HCT116 (cell line): Measurements from ENCODE around the gene ADAM23. TPM values are rescaled to one million over a fixed set of nuclear protein-coding genes. Genes with fewer than 3 reads are reported as not detected.

Experiments used
- ATAC-seq: fragments of 200-7000 bp; cut with Tn5 transposase; 2 replicates; pipeline ENCODE4 v1.9.1; 2020; ENCODE audit warnings: mild to moderate bottlenecking, moderate library complexity
- BruUV-seq: library from RNA; stranded (reverse); fragments of 400-500 nt; replicated peaks from 2 replicates; lab custom pipeline; 2021; lab: Mats Ljungman, UMichigan
- CTCF ChIA-PET: fragments of 300-600 bp; sonication (Branson Sonifier 250); formaldehyde crosslinking; loops from one replicate; lab custom pipeline; 2021; ENCODE audit warnings: antibody characterized with exemption; lab: Charles Lee
- POLR2A ChIA-PET: fragments of 300-600, 350-600 bp; sonication (Branson Sonifier 250); formaldehyde crosslinking; loops from one replicate; lab custom pipeline; 2021; ENCODE audit warnings: antibody characterized with exemption; lab: Charles Lee
- RAD21 ChIA-PET, 2 experiments: fragments of 300-600 bp; sonication (Branson Sonifier 250); formaldehyde crosslinking; loops; one replicate each; lab custom pipeline; 2023; ENCODE audit warnings: low total read pairs in 2 of 2; ENCODE audit not compliant: uncharacterized antibody in 2 of 2, unreplicated experiment in 2 of 2, low non-redundant PET in 1 of 2; lab: Charles Lee
- DNase-seq: peaks from one replicate; pipeline ENCODE4 v3.0.0-alpha.2; 2010; ENCODE audit warnings: low read depth, low spot score
- H2AFZ ChIP-seq: fragments of 200-600 bp; shearing (Covaris generic), sonication (generic); 2 replicates; pipeline ENCODE4 v1.6.1; 2017; ENCODE audit warnings: low read depth, mixed run types, mixed read lengths, antibody characterized with exemption, low read length; ENCODE audit not compliant: poor library complexity, severe bottlenecking
- H3K27ac ChIP-seq: 2 replicates; pipeline ENCODE4 v1.5.1; 2012; ENCODE audit warnings: low read depth, low read length
- H3K27me3 ChIP-seq: fragments of 200-600 bp; sonication (generic); 2 replicates; pipeline ENCODE4 v1.6.1; 2016; ENCODE audit warnings: mixed run types, low read length, mixed read lengths; ENCODE audit not compliant: insufficient read depth
- H3K36me3 ChIP-seq, 2 experiments: fragments of 200-500 bp in 1 of 2; fragments of 200-600 bp in 1 of 2; sonication (Bioruptor generic) in 1 of 2; sonication (generic) in 1 of 2; 2 replicates each; pipeline versions ENCODE4 v1.5.1 to v1.6.1; 2014 to 2016; ENCODE audit warnings: low read length in 2 of 2, inconsistent platforms in 1 of 2, mixed read lengths in 1 of 2, mixed run types in 1 of 2; ENCODE audit not compliant: insufficient read depth in 2 of 2, control insufficient read depth in 1 of 2
- H3K4me1 ChIP-seq, 2 experiments: fragments of 200-600 bp in 1 of 2; sonication (generic) in 1 of 2; 2 replicates each; pipeline versions ENCODE4 v1.5.1 to v1.6.1; 2012 to 2017; ENCODE audit warnings: low read length in 2 of 2, inconsistent platforms in 1 of 2, mild to moderate bottlenecking in 1 of 2, mixed read lengths in 1 of 2, mixed run types in 1 of 2, moderate library complexity in 1 of 2; ENCODE audit not compliant: insufficient read depth in 2 of 2, control insufficient read depth in 1 of 2
- H3K4me2 ChIP-seq: fragments of 200-600 bp; sonication (generic); 2 replicates; pipeline ENCODE4 v1.6.1; 2017; ENCODE audit warnings: mixed run types, low read length, mixed read lengths
- H3K4me3 ChIP-seq, 2 experiments: fragments of 200-600 bp in 1 of 2; sonication (generic) in 1 of 2; replicated peaks in 1 of 2; 2 replicates each; pipeline ENCODE4 v1.5.1; 2011 to 2016; ENCODE audit warnings: low read length in 2 of 2, control low read depth in 1 of 2, low read depth in 1 of 2, mild to moderate bottlenecking in 1 of 2, mixed read lengths in 1 of 2, mixed run types in 1 of 2
- H3K79me2 ChIP-seq: fragments of 200-600 bp; sonication (generic); 2 replicates; pipeline ENCODE4 v1.6.1; 2017; ENCODE audit warnings: mild to moderate bottlenecking, mixed run types, low read length, moderate library complexity, mixed read lengths; ENCODE audit not compliant: insufficient read depth
- H3K9ac ChIP-seq: fragments of 200-600 bp; sonication (generic); 2 replicates; pipeline ENCODE4 v1.6.1; 2016; ENCODE audit warnings: low read length, mixed read lengths
- H3K9me2 ChIP-seq: fragments of 200-600 bp; sonication (generic), shearing (Covaris generic); 2 replicates; pipeline ENCODE4 v1.6.1; 2017; ENCODE audit warnings: mixed run types, mild to moderate bottlenecking, moderate library complexity; ENCODE audit not compliant: insufficient read depth
- H3K9me3 ChIP-seq, 2 experiments: fragments of 200-500 bp in 1 of 2; fragments of 200-600 bp in 1 of 2; sonication (Bioruptor generic) in 1 of 2; sonication (generic) in 1 of 2; 2 replicates each; pipeline ENCODE4 v1.6.1; 2014 to 2017; ENCODE audit warnings: low read length in 2 of 2, mixed read lengths in 2 of 2, inconsistent platforms in 1 of 2, low read depth in 1 of 2, mild to moderate bottlenecking in 1 of 2, mixed run types in 1 of 2, moderate library complexity in 1 of 2; ENCODE audit not compliant: control insufficient read depth in 1 of 2, insufficient read depth in 1 of 2
- H4K20me1 ChIP-seq: fragments of 200-600 bp; sonication (generic), shearing (Covaris generic); 2 replicates; pipeline ENCODE4 v1.6.1; 2017; ENCODE audit warnings: mixed run types, mild to moderate bottlenecking, moderate library complexity; ENCODE audit not compliant: insufficient read depth
- CBX3 ChIP-seq: IDR thresholded peaks from 2 replicates; pipeline ENCODE4 v1.6.1; 2012; ENCODE audit warnings: low read depth
- FOSL1 ChIP-seq: IDR thresholded peaks from 2 replicates; pipeline ENCODE4 v1.6.1; 2012; ENCODE audit warnings: low read depth
- POLR2AphosphoS5 ChIP-seq: IDR thresholded peaks from 2 replicates; pipeline ENCODE4 v1.6.1; 2011; ENCODE audit warnings: mild to moderate bottlenecking, low read depth, low read length, moderate library complexity
- RAD21 ChIP-seq: IDR thresholded peaks from 2 replicates; pipeline ENCODE4 v1.6.1; 2012; ENCODE audit warnings: low read depth, mild to moderate bottlenecking
- SIN3A ChIP-seq: IDR thresholded peaks from 2 replicates; pipeline ENCODE4 v1.6.1; 2012; ENCODE audit warnings: low read depth
- intact Hi-C: fragments of 100-400 bp; cut with micrococcal nuclease; formaldehyde crosslinking; loops from 2 replicates; pipeline ENCODE4 v1.10.0; 2022
- total RNA-seq: library from RNA; stranded (reverse); gene quantifications from one replicate; pipeline ENCODE4 v1.2.1, GENCODE V29; 2021; ENCODE audit not compliant: unreplicated experiment
- TF ChIP-seq, protein P1 (sequence below): IDR thresholded peaks from 2 replicates; pipeline ENCODE4 v1.6.1; 2012; ENCODE audit warnings: low read depth
- TF ChIP-seq, protein P2 (sequence below): IDR thresholded peaks from 2 replicates; pipeline ENCODE4 v1.6.1; 2012

Gene ADAM23
- total RNA-seq, 1 experiment from 2014 or later = 0.10 TPM

DNA sequence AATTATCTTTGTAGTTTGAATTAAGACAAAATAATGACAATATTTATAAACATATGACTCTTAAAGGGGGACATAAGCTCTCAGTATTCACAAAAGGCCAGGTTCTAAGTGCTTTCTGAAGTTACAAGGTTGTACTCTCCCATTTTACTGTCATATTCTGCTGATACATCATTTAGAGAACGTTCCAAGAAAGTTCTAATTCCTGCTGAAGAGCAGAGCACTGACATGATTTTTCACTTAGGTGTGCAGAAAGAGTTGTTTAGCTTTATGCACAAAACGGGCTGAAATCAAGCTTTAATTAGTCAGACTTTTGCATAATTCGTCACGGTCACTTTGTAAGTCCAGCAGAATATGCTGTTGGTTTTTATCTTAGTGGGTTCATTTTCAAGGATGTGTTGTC, 37.3 kb downstream of the ADAM23 start:
- Histone ChIP-seq H2AFZ (no peak overlapping the region), H3K27ac (no peak overlapping the region), H3K9me2 (no peaks in the 10 kb centered on the region), H3K79me2 (no peaks in the 10 kb centered on the region), H3K4me3 (no peak overlapping the region), H4K20me1 (no peaks in the 10 kb centered on the region), H3K4me1 (no peaks in the 10 kb centered on the region), H3K36me3 (no peaks in the 10 kb centered on the region), H3K9me3 (no peaks in the 10 kb centered on the region), H3K9ac (no peak overlapping the region), H3K27me3 (no peaks in the 10 kb centered on the region), H3K4me2 (no peak overlapping the region)
- POLR2A ChIA-PET = no interaction called here
- ATAC-seq (no peak), DNase-seq (no peak)
- TF ChIP-seq POLR2AphosphoS5 = no peak
- no peak for TF ChIP-seq RAD21
- TF ChIP-seq FOSL1 = no peak
- no peak for TF ChIP-seq SIN3A
- TF ChIP-seq, protein P1, sequence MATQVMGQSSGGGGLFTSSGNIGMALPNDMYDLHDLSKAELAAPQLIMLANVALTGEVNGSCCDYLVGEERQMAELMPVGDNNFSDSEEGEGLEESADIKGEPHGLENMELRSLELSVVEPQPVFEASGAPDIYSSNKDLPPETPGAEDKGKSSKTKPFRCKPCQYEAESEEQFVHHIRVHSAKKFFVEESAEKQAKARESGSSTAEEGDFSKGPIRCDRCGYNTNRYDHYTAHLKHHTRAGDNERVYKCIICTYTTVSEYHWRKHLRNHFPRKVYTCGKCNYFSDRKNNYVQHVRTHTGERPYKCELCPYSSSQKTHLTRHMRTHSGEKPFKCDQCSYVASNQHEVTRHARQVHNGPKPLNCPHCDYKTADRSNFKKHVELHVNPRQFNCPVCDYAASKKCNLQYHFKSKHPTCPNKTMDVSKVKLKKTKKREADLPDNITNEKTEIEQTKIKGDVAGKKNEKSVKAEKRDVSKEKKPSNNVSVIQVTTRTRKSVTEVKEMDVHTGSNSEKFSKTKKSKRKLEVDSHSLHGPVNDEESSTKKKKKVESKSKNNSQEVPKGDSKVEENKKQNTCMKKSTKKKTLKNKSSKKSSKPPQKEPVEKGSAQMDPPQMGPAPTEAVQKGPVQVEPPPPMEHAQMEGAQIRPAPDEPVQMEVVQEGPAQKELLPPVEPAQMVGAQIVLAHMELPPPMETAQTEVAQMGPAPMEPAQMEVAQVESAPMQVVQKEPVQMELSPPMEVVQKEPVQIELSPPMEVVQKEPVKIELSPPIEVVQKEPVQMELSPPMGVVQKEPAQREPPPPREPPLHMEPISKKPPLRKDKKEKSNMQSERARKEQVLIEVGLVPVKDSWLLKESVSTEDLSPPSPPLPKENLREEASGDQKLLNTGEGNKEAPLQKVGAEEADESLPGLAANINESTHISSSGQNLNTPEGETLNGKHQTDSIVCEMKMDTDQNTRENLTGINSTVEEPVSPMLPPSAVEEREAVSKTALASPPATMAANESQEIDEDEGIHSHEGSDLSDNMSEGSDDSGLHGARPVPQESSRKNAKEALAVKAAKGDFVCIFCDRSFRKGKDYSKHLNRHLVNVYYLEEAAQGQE = no peak
- BruUV-seq = no TSS peak
- CTCF ChIA-PET = interaction anchor here (0.7 kb wide), 1 partner anchor 134 kb away, joined by 4 read pairs; no protein-coding TSS in a partner anchor
- RAD21 ChIA-PET = no interaction called here
- intact Hi-C loops = no loop called here

DNA sequence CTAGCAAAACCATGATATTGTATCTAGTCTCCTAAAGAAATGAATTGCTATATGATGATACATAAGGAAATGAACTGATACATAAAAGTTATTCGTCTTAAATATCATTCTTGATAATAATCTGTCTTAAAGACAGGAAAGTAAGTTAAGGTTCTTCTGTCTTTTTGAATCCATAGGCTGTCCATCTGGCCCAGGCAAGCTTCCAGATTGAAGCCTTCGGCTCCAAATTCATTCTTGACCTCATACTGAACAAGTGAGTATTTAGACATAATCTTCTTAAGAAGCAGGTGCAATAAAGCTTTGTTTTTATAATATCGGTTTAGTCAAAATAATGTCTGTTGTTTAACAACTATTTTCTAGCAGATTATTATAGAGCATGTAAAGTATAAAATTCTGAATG, 37.7 kb downstream of the ADAM23 start:
- no peak for DNase-seq
- Histone ChIP-seq H3K27ac (no peak overlapping the region), H4K20me1 (no peaks in the 10 kb centered on the region), H3K9me3 (no peaks in the 10 kb centered on the region), H3K4me1 (no peaks in the 10 kb centered on the region), H3K4me3 (no peak overlapping the region), H3K9me2 (no peaks in the 10 kb centered on the region), H3K4me2 (no peak overlapping the region), H3K36me3 (no peaks in the 10 kb centered on the region), H2AFZ (no peak overlapping the region), H3K9ac (no peak overlapping the region), H3K79me2 (no peaks in the 10 kb centered on the region), H3K27me3 (no peaks in the 10 kb centered on the region)
- ChIA-PET POLR2A (no interaction called here), RAD21 (no interaction called here), CTCF (interaction anchor here (0.7 kb wide), 1 partner anchor 134 kb away, joined by 4 read pairs; no protein-coding TSS in a partner anchor)
- no TSS peak for BruUV-seq
- ATAC-seq = no peak
- no peak for TF ChIP-seq FOSL1
- TF ChIP-seq SIN3A = no peak
- TF ChIP-seq CBX3 = no peak
- TF ChIP-seq, protein P2, sequence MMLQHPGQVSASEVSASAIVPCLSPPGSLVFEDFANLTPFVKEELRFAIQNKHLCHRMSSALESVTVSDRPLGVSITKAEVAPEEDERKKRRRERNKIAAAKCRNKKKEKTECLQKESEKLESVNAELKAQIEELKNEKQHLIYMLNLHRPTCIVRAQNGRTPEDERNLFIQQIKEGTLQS = no peak
- intact Hi-C loops = no loop called here
